Measurements from ENCODE around the gene CTAG2.
"Not testable (repeated sequence)": the region's sequence is repeated elsewhere in the genome, so short reads cannot be mapped to it uniquely, and the experiment has no call there.

The CTAG2 gene

GRCh38 chrX:154630949-154631348 is 22.4 kb downstream of the CTAG2 start:
- H3K27ac ChIP-seq = not testable (repeated sequence)

DNA sequence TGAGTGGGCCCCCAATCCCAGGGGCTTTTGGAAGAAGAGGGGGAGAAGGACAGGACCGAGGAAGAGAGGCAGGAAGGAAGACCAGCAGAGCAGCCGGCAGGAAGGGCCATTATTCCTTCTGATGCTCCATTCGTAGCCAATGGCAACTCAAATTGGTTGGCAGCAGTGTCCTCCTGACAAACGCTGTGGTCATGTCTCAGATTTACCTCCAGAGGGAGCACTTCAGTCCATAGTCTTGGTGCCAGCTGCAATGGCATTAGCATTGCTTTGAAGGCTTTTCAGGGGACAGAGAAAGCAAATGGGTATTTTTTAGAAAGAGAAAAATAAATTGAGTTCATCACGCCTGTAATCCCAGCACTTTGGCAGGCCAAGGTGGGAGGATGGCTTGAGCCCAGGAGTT is 24.4 kb downstream of the CTAG2 start:
- not testable (repeated sequence) for H3K27ac ChIP-seq

DNA sequence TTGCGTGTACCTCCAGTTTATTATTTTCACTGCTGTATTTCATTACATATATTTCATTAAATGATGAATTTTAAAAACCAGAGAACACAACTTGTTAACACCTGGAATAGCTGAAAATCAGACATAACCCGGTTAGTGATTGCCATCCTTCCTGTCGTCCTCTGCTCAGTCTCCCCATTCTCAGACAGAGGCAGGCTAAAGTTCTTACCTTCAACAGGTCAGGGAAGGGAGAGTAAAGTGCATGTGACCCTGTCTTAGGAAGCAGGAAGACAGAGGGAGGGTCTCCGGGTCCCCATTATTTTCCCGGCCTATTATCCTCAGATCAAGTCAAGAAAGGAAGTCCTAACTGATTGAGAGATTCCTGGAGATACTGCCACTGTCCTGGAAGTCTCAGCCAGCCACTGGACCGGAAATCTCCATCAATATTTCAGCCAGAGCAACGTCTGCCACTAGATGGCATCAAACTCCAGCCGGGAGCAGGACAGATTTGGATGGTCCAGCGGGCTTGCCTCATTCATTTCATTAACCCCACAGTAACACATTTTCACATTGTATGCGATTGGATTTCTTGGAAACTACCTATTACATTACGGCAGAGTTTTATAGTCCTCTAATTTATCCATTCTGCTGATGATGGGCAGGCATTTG is 32.5 kb downstream of the CTAG2 start:
- H3K27ac ChIP-seq = not testable (repeated sequence)

GRCh38 chrX:154619182-154619581 is 34.2 kb downstream of the CTAG2 start, which contains the start of gene CTAG1B:
TSS of gene CTAG1B (minus strand) at chrX:154619282. CDS start at chrX:154619218, 64 bp downstream.
- not testable (repeated sequence) for H3K27ac ChIP-seq

DNA sequence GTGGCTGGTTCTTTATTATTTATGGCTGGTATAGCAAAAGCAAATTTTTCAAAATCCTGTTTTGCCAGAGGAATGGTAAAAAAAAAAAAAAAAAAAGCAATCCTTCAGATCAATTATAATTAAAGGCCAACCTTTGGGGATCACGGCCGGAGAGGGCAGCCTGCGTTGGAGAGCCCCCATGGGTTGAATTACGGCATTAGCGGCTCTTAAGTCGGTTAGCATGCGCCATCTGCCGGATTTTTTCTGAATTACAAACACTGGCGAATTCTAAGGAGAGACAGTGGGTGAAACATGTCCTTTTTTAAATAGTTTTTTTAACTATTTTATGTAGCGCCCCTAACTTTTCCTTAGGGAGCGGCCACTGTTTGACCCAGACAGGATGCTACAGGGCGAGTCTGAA is 39.8 kb downstream of the CTAG2 start:
- not testable (repeated sequence) for H3K27ac ChIP-seq

GRCh38 chrX:154611146-154611545 is 42.2 kb downstream of the CTAG2 start:
- not testable (repeated sequence) for H3K27ac ChIP-seq

GRCh38 chrX:154608823-154609222 is 44.6 kb downstream of the CTAG2 start:
- not testable (repeated sequence) for H3K27ac ChIP-seq

DNA sequence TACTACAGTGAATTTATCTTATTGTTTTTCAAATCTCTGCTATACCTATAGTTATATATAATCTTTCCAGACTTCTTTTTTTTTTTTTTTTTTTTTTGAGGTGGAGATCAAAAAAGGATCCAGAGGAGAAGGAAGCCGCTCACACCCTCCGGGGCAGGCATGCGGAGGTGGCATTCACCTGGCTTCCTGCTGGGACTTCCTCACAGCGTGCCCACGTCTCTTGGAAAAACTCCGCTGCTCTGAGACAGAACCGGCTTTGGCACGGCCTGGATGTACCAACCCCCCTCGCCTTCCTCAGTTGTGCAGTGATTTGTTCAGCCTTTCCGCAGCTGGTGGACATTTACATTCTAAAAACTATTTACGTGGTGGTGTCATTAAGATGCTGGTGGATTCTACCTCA is 45.4 kb downstream of the CTAG2 start:
- H3K27ac ChIP-seq = not testable (repeated sequence)

GRCh38 chrX:154607370-154607769 is 46.0 kb downstream of the CTAG2 start:
- H3K27ac ChIP-seq = no peak overlapping the region
- TF ChIP-seq CTCF (IDR thresholded peaks at IDR 0.05) = no peak
- TF ChIP-seq ZFX (IDR thresholded peaks at IDR 0.05; ENCODE audit: borderline replicate concordance) = no peak

GRCh38 chrX:154605566-154605965 is 47.8 kb downstream of the CTAG2 start:
- no peak overlapping the region for H3K27ac ChIP-seq

GRCh38 chrX:154603438-154604430 is 49.6 kb downstream of the CTAG2 start:
- H3K27ac ChIP-seq = no peak overlapping the region
- TF ChIP-seq ZFX (IDR thresholded peaks at IDR 0.05; ENCODE audit: borderline replicate concordance) (no peak), CTCF (IDR thresholded peaks at IDR 0.05) (no peak)

More at GRCh38 chrX:154605566-154605965, 47.8 kb downstream of the CTAG2 start:
- TF ChIP-seq CTCF (IDR thresholded peaks at IDR 0.05) = no peak
- no peak for TF ChIP-seq ZFX (IDR thresholded peaks at IDR 0.05; ENCODE audit: borderline replicate concordance)
